Ectodermal cell (in vitro differentiated cells): ENCODE results near the gene CTNNA1.

Source experiments
- H3K27ac ChIP-seq: 2 replicates; pipeline ENCODE4 v1.7.0; 2013; ENCODE audit warnings: mild to moderate bottlenecking, low read depth, low read length; ENCODE audit not compliant: insufficient read depth, poor library complexity, severe bottlenecking
- H3K27me3 ChIP-seq: 2 replicates; pipeline ENCODE4 v1.7.0; 2013; ENCODE audit warnings: mild to moderate bottlenecking, low read length; ENCODE audit not compliant: insufficient read depth, control insufficient read depth, poor library complexity, severe bottlenecking
- H3K36me3 ChIP-seq: one replicate; pipeline ENCODE4 v1.7.0; 2013; ENCODE audit warnings: low read length; ENCODE audit not compliant: control insufficient read depth, insufficient read depth
- H3K4me1 ChIP-seq: one replicate; pipeline ENCODE4 v1.7.0; 2013; ENCODE audit warnings: low read length; ENCODE audit not compliant: control insufficient read depth, insufficient read depth
- H3K4me3 ChIP-seq: 2 replicates; pipeline ENCODE4 v1.7.0; 2013; ENCODE audit warnings: low read depth, low read length, control low read depth; ENCODE audit not compliant: insufficient read depth
- H3K9me3 ChIP-seq: 2 replicates; pipeline ENCODE4 v1.7.0; 2013; ENCODE audit warnings: mild to moderate bottlenecking, low read length, moderate library complexity; ENCODE audit not compliant: control insufficient read depth
- WGBS, 2 experiments: methylation state at CpG; one replicate each; pipeline ENCODE4 v1.1.7; 2013; ENCODE audit warnings: missing lambda C conversion rate in 2 of 2; 5-methylcytosine and 5-hydroxymethylcytosine counted together

CTNNA1 gene

GRCh38 chr5:138775034-138775433 is 21.8 kb downstream of the CTNNA1 start:
- H3K27me3 ChIP-seq: no peaks in the 10 kb centered on the region
- WGBS, 2 experiments: 93 to 95% methylated on average over 1 of the region's 1 CpG

DNA sequence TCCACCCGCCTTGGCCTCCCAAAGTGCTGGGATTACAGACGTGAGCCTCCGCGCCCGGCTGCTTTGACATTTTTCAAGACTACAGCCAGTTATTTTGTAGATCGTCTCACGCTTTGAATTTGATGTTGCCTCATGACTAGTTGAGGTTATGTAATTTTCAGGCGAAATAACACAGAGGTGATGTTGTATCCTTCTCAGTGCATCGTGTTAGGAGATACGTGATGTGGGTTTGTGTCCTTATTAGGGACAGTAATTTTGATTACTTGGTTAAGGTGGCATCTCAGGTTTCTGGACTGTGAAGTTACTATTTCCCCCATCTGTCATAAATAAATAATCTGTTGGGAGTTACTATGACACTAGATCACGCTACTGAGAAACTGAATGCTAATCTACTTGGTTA is 25.0 kb downstream of the CTNNA1 start:
- Histone ChIP-seq H3K4me3 (no peak overlapping the region), H3K36me3 (peaks cover 3% of the 10 kb centered on the region), H3K27me3 (no peaks in the 10 kb centered on the region), H3K4me1 (no peaks in the 10 kb centered on the region), H3K27ac (no peak overlapping the region), H3K9me3 (no peaks in the 10 kb centered on the region)
- 96 to 98% methylated on average over 11 of the region's 11 CpGs for WGBS, 2 experiments

More at GRCh38 chr5:138775034-138775433, 21.8 kb downstream of the CTNNA1 start:
- H3K4me3 ChIP-seq: no peak overlapping the region
- H3K4me1 ChIP-seq: peaks cover 4% of the 10 kb centered on the region
- no peaks in the 10 kb centered on the region for H3K9me3 ChIP-seq
- H3K36me3 ChIP-seq: peaks cover 3% of the 10 kb centered on the region
- no peak overlapping the region for H3K27ac ChIP-seq

GRCh38 chr5:138783976-138784375 is 30.8 kb downstream of the CTNNA1 start:
- Histone ChIP-seq H3K27ac (no peak overlapping the region), H3K36me3 (no peaks in the 10 kb centered on the region), H3K9me3 (no peaks in the 10 kb centered on the region), H3K4me1 (no peaks in the 10 kb centered on the region), H3K4me3 (no peak overlapping the region), H3K27me3 (no peaks in the 10 kb centered on the region)
- WGBS, 2 experiments: 96 to 97% methylated on average over 7 of the region's 7 CpGs

- H3K36me3 ChIP-seq: no peaks in the 10 kb centered on the region
Observed at GRCh38 chr5:138784590-138784989, 31.4 kb downstream of the CTNNA1 start.

GRCh38 chr5:138789771-138790242 is 36.6 kb downstream of the CTNNA1 start:
- Histone ChIP-seq H3K4me3 (no peak overlapping the region), H3K4me1 (peaks cover 3% of the 10 kb centered on the region), H3K36me3 (no peaks in the 10 kb centered on the region), H3K27ac (no peak overlapping the region), H3K27me3 (no peaks in the 10 kb centered on the region), H3K9me3 (no peaks in the 10 kb centered on the region)

More at GRCh38 chr5:138784590-138784989, 31.4 kb downstream of the CTNNA1 start:
- Histone ChIP-seq H3K9me3 (no peaks in the 10 kb centered on the region), H3K4me3 (no peak overlapping the region), H3K4me1 (no peaks in the 10 kb centered on the region), H3K27ac (no peak overlapping the region), H3K27me3 (no peaks in the 10 kb centered on the region)
- 90 to 93% methylated on average over 1 of the region's 1 CpG for WGBS, 2 experiments

DNA sequence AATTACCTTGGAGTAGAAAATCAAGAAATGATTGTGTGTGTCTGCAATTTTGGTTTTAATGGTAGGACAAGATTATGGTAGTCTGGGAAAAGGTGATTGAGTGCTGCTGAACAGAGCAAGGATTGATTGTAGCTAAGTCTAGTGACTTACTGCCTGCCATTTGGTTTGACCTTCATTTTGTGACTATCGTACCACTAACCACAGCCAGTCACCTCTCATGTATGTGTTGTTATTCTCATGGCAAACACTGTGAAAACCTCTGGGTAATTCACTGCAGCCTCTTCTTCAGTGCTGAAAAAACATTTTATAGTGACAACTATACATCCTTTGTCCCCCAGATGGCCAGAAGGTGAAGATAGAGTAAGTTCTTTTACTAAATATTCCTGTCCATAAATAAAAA is 37.5 kb downstream of the CTNNA1 start:
- WGBS, 2 experiments: 94 to 100% methylated on average over 1 of the region's 1 CpG
- Histone ChIP-seq H3K36me3 (no peaks in the 10 kb centered on the region), H3K27ac (no peak overlapping the region)

DNA sequence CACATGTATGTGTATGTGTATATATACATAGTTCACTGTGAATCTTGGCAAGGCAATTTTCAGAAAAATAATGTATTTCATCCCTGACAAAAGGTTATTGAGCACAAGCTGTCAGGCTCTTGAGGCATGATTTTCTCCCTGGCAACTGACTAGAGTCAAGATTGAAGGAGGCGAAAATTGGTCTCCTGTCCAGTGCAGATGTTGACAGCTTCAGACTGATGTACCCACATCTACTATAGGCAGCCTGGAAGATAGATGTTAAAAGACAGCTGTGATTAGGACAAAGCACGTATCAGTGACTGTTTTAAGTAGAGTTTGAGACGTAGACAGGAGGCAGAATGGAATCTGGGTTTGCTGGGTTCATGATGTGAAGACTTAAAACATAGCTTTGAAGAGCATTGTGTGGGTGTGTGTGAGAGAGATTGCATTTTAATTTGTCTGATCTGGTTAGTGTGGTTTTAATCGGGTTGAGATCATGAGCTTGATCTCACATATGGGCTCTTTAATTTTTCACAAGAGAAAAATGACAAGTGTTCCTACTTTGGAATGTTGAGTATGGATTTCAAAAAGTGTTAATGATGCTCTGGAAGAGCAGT is 39.1 kb downstream of the CTNNA1 start:
- Histone ChIP-seq H3K27me3 (no peaks in the 10 kb centered on the region), H3K4me1 (peaks cover 3% of the 10 kb centered on the region), H3K4me3 (no peak overlapping the region), H3K27ac (no peak overlapping the region), H3K36me3 (no peaks in the 10 kb centered on the region), H3K9me3 (no peaks in the 10 kb centered on the region)
- 86 to 89% methylated on average over 4 of the region's 4 CpGs for WGBS, 2 experiments

More for the DNA sequence above, 37.5 kb downstream of the CTNNA1 start:
- Histone ChIP-seq H3K9me3 (no peaks in the 10 kb centered on the region), H3K4me3 (no peak overlapping the region), H3K4me1 (peaks cover 3% of the 10 kb centered on the region), H3K27me3 (no peaks in the 10 kb centered on the region)

GRCh38 chr5:138793575-138793974 is 40.4 kb downstream of the CTNNA1 start:
- Histone ChIP-seq H3K27ac (no peak overlapping the region), H3K4me3 (no peak overlapping the region), H3K4me1 (peaks cover 3% of the 10 kb centered on the region), H3K9me3 (no peaks in the 10 kb centered on the region), H3K27me3 (no peaks in the 10 kb centered on the region), H3K36me3 (no peaks in the 10 kb centered on the region)

DNA sequence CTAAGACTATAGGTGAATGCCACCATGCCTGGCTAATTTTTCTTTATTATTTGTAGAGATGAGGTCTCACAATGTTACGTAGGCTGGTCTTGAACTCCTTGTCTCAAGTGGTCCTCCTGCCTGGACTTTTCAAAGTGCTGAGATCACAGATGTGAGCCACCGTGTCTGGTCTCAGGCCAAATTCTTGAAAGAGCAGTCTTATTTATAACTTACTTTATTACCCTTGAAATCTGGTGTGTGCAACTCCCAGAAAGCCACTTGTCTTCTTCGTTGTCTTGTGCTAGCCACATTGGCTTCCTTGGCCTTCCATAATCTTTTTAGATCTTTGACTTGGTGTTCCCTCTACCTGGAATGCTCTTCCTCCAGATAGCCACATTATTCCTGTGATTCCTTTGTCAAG is 50.1 kb downstream of the CTNNA1 start:
- no peaks in the 10 kb centered on the region for H3K27me3 ChIP-seq
- no peak overlapping the region for H3K27ac ChIP-seq
- 96 to 97% methylated on average over 3 of the region's 3 CpGs for WGBS, 2 experiments
- no peaks in the 10 kb centered on the region for H3K36me3 ChIP-seq
- no peak overlapping the region for H3K4me3 ChIP-seq
- no peaks in the 10 kb centered on the region for H3K9me3 ChIP-seq
- no peaks in the 10 kb centered on the region for H3K4me1 ChIP-seq

- Histone ChIP-seq H3K4me3 (no peak overlapping the region), H3K4me1 (no peaks in the 10 kb centered on the region), H3K27me3 (no peaks in the 10 kb centered on the region), H3K27ac (no peak overlapping the region), H3K36me3 (no peaks in the 10 kb centered on the region), H3K9me3 (no peaks in the 10 kb centered on the region)
- 92 to 96% methylated on average over 1 of the region's 1 CpG for WGBS, 2 experiments
Observed at GRCh38 chr5:138803935-138804334, 50.7 kb downstream of the CTNNA1 start.

GRCh38 chr5:138805096-138805495 is 51.9 kb downstream of the CTNNA1 start:
- Histone ChIP-seq H3K9me3 (peaks cover 2% of the 10 kb centered on the region), H3K27me3 (no peaks in the 10 kb centered on the region), H3K4me1 (no peaks in the 10 kb centered on the region), H3K36me3 (peaks cover 6% of the 10 kb centered on the region), H3K27ac (no peak overlapping the region), H3K4me3 (no peak overlapping the region)
